Measurements from ENCODE around the gene NXPH2. TPM values are rescaled to one million over a fixed set of nuclear protein-coding genes. Genes with fewer than 3 reads are reported as not detected.

NXPH2 gene
- total RNA-seq, 1 experiment from 2014 or later: 1.8 TPM

DNA sequence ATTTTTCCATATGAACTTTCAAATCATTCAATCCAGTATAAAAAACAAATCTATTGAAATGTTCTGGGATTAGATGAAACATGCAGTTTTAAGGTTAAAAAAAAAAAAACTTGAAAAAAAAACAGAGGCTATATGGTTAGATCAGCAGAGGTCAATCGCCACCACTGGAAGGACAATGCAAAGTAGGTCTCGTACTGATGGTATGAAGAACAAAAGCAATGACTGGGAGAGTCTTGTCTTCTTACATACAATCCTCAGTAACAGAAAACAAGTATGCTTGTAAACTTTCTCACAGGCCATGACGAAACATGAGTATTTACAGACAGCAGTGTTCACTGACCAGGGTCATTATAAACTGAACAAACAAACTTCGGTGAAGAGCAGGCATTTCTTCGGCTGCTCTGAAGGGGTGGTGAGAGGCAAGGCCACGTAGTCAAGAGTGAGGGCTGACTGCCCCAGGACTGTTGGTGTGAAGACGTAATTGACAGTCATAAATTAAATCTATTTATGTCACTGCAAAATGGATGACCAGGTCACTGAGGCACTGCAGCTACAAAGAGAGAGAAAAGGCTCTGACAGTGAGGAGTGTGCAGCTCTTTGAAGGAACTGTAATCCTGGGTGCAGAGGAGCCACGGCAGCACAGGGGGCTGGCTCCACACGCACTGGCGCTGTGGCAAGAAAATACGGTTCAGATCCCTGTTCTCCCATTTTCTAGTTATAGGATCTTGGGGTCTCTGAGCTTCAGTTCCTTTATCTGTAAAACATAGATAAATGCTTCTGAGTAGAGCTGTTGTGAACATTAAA, 60.0 kb downstream of the NXPH2 start:
- Histone ChIP-seq H2BK15ac (ENCODE audit: low read depth, low read length) (no peak overlapping the region), H4K91ac (ENCODE audit: insufficient read length, low read depth, low read length) (no peak overlapping the region), H3K79me2 (ENCODE audit: insufficient read depth, low read length) (no peaks in the 10 kb centered on the region), H2BK12ac (ENCODE audit: insufficient read length, low read depth, low read length) (no peak overlapping the region), H3K56ac (ENCODE audit: insufficient read length, low read depth, low read length) (no peak overlapping the region), H2BK20ac (ENCODE audit: low read depth, low read length, poor library complexity, severe bottlenecking) (no peak overlapping the region), H3K9me3 (ENCODE audit: control insufficient read depth, low read depth, low read length) (no peaks in the 10 kb centered on the region), H2AK5ac (ENCODE audit: insufficient read length, low read length) (no peak overlapping the region), H3K14ac (ENCODE audit: insufficient read depth, low read length) (no peak overlapping the region), H3K79me1 (ENCODE audit: insufficient read depth, low read depth, low read length, poor library complexity, severe bottlenecking) (no peaks in the 10 kb centered on the region), H2AFZ (ENCODE audit: low read length) (no peak overlapping the region), H3K4ac (ENCODE audit: low read depth, low read length) (no peak overlapping the region), H3K23me2 (ENCODE audit: insufficient read length, low read depth, low read length, poor library complexity, severe bottlenecking) (no peaks in the 10 kb centered on the region), H3K27me3 (ENCODE audit: insufficient read depth, low read length) (no peaks in the 10 kb centered on the region), H3K4me2 (ENCODE audit: insufficient read depth, insufficient read length, low read length) (no peak overlapping the region), H2BK120ac (ENCODE audit: low read depth, low read length, poor library complexity, severe bottlenecking) (no peak overlapping the region), H3K18ac (ENCODE audit: insufficient read length, low read depth, low read length) (no peak overlapping the region), H3K27ac (ENCODE audit: insufficient read length, low read depth, low read length) (no peak overlapping the region), H4K8ac (replicated peaks; ENCODE audit: insufficient read length, low read depth, low read length) (no peak overlapping the region), H3T11ph (ENCODE audit: low read length) (no peak overlapping the region), H4K20me1 (ENCODE audit: control insufficient read depth, insufficient read depth, insufficient read length) (no peaks in the 10 kb centered on the region), H3K23ac (ENCODE audit: insufficient read length, low read depth, low read length) (no peak overlapping the region), H3K9ac (ENCODE audit: extremely low read depth, insufficient read length, low read length) (no peak overlapping the region), H3K4me1 (ENCODE audit: insufficient read depth, low read length) (0 out of 2 replicates have a peak, but pooled peaks cover 2% of the 10 kb centered on the region), H2BK5ac (ENCODE audit: insufficient read length, low read length) (no peak overlapping the region), H4K5ac (ENCODE audit: insufficient read length, low read depth, low read length) (no peak overlapping the region)
- TF ChIP-seq, protein P1, sequence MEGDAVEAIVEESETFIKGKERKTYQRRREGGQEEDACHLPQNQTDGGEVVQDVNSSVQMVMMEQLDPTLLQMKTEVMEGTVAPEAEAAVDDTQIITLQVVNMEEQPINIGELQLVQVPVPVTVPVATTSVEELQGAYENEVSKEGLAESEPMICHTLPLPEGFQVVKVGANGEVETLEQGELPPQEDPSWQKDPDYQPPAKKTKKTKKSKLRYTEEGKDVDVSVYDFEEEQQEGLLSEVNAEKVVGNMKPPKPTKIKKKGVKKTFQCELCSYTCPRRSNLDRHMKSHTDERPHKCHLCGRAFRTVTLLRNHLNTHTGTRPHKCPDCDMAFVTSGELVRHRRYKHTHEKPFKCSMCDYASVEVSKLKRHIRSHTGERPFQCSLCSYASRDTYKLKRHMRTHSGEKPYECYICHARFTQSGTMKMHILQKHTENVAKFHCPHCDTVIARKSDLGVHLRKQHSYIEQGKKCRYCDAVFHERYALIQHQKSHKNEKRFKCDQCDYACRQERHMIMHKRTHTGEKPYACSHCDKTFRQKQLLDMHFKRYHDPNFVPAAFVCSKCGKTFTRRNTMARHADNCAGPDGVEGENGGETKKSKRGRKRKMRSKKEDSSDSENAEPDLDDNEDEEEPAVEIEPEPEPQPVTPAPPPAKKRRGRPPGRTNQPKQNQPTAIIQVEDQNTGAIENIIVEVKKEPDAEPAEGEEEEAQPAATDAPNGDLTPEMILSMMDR (conservative IDR thresholded peaks at IDR 0.05): no peak
- Mint-ChIP-seq H3K4me1 (peaks cover 32 to 40% of the 10 kb centered on the region in 2 experiments), H3K4me3 (no peak overlapping the region), H3K27me3 (ENCODE audit: low read depth) (no peaks in the 10 kb centered on the region), H3K27ac (no peak overlapping the region; a peak in 1 of 7 replicates), H3K9me3 (no peaks in the 10 kb centered on the region), H3K36me3 (ENCODE audit: insufficient read depth in 1 of 3, low read depth in 3 of 3) (peaks cover 0 to 5% (median 0%) of the 10 kb centered on the region in 3 experiments; a peak in 2 of 7 replicates)
- no CpG with 5 or more reads among the region's 11 CpGs for WGBS (ENCODE audit: extremely low coverage, insufficient read length, low lambda C conversion rate)
- DNase-seq: no peak
